Mammary microvascular endothelial cell (primary cell): ENCODE data around the gene MBNL3. TPM values are rescaled to one million over a fixed set of nuclear protein-coding genes. Genes with fewer than 3 reads are reported as not detected.

Source experiments
- total RNA-seq: library from RNA; depleted of rRNA; stranded (reverse); fragments of >200 nt; gene quantifications from 2 replicates; pipeline ENCODE4 v1.2.3, GENCODE V29; 2015

Gene MBNL3, protein sequence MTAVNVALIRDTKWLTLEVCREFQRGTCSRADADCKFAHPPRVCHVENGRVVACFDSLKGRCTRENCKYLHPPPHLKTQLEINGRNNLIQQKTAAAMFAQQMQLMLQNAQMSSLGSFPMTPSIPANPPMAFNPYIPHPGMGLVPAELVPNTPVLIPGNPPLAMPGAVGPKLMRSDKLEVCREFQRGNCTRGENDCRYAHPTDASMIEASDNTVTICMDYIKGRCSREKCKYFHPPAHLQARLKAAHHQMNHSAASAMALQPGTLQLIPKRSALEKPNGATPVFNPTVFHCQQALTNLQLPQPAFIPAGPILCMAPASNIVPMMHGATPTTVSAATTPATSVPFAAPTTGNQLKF
- 2.9 and 4.3 TPM in 2 replicates for total RNA-seq

GRCh38 chrX:132488819-132489577, at the start of gene MBNL3:
MBNL3 (minus strand) TSS chrX:132489038; CDS start chrX:132439611, 49,427 bp downstream.

